ENCODE measurements around the gene KCNK4.

GRCh38 chr11:64327993-64328392 is 36.9 kb downstream of the KCNK4 start:
- TF ChIP-seq CTCF (IDR thresholded peaks at IDR 0.05) (no peak), EP300 (IDR thresholded peaks at IDR 0.05) (no peak), ESRRA (IDR thresholded peaks at IDR 0.05; ENCODE audit: borderline replicate concordance, low read length) (no peak), MAX (IDR thresholded peaks at IDR 0.05) (no peak), REST (IDR thresholded peaks at IDR 0.05) (no peak), HDAC2 (IDR thresholded peaks at IDR 0.05) (no peak), MYC (IDR thresholded peaks at IDR 0.05; ENCODE audit: borderline replicate concordance, low read length) (no peak), POLR2A (IDR thresholded peaks at IDR 0.05; ENCODE audit: low read length) (no peak)

Measured in A549 (cell line).